GM18520 (cell line): Measurements from ENCODE around the gene GPR78.
"Not testable (repeated sequence)": the region's sequence is repeated elsewhere in the genome, so short reads cannot be mapped to it uniquely, and the experiment has no call there.

Source experiments
- ATAC-seq: cut with Tn5 transposase; IDR thresholded peaks from one replicate; pipeline ENCODE4 v1.9.1; 2021; ENCODE audit not compliant: unreplicated experiment

The GPR78 gene

GRCh38 chr4:8560265-8561047, 19.7 kb upstream of the GPR78 start:
- no peak for ATAC-seq

DNA sequence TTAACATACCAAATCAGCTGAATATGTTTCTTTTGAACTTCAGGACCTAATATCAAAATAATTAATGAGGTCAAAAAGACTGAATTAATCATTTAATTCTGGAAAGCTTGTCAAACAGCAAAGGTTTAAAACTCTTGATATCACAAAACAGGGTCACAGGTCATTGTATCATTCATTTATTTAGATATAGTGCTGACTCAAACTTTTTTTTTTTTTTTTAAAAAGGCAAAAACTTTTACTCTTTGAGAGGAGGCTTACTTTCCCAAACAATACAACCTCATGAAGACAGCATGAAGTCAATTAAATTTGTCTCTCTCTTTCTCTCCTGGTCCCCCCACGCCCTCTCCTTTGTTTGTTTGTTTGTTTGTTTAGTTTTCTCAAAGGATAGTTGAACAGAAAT, 15.6 kb upstream of the GPR78 start:
- ATAC-seq, result no peak

- ATAC-seq, result no peak
Observed at GRCh38 chr4:8568068-8568668, 12.0 kb upstream of the GPR78 start.

GRCh38 chr4:8570201-8570600, 10.0 kb upstream of the GPR78 start:
- no peak for ATAC-seq

DNA sequence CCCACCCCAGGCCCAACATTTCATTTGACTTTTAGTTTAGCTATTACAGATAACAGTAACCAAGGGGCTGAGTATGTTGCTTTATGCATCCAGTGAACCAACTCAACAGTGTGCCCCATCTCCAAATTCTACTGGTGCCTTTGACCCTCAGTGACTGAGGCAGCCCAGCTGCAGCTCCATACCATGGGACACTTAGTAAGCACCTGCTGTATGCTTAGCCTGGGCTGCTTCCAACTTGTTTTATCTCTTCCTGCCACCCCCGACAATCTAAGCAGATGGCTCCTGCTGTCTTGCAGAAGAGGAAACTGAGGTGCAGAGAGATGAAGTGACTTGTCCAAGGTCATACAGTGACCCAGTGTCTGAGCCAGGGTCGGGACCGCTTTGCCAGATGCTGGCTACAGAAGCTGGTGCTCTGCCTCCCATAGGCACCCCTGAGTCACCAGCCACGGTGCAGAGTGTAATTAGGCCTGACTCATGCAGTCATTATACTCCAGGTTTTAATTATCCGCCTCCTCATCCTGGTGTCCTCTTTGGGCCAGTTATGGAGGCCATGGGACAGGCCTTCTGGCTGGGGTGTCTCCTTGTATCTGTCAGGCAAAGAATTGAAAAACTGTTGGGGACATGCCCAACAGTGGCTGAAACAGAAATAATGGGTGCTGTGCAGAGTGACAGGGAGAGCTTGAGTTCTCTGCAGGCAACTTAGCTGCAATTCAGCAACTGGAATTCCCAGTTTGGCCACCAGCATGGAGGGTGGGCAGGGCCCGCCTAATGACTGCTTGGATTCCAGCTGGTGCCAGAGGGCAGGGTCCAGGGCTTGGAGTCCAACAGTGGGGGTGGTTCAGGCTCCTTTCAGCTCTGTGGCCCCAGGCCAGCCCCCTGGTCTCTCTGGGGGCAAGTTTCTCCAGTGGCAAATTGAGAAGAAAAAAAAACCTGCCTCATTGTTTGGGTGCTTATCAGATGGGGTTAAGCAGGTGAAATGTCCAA, 8.2 kb upstream of the GPR78 start:
- no peak for ATAC-seq

- no peak for ATAC-seq
Observed at GRCh38 chr4:8573266-8573665, 6.9 kb upstream of the GPR78 start.

- no peak for ATAC-seq
Observed at GRCh38 chr4:8574796-8575370, 5.3 kb upstream of the GPR78 start.

DNA sequence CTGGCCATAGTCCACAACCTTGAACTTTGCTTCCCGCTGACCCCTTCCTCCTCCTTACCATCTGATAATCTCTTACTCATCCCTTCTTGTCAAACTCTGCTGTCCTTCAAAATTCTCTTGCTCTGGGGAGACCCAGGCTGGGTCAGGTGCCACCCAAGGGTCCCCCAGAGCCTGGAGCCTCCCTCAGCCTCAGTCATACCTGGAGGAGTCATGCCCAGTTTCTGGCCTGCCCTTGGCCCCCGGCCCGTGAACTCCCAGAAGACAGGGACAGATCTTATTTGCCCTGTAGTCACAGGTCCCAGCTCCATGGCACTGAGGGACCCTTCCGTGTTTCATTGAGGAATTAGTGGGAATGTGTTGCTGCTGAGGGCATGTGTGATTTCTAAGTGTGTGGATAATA, 4.7 kb upstream of the GPR78 start:
- no peak for ATAC-seq

- not testable (repeated sequence) for ATAC-seq
Observed at GRCh38 chr4:8576591-8576990, 3.6 kb upstream of the GPR78 start.

- no peak for ATAC-seq
Observed at GRCh38 chr4:8577046-8577445, 3.1 kb upstream of the GPR78 start.

- no peak for ATAC-seq
Observed at GRCh38 chr4:8577972-8578371, 2.2 kb upstream of the GPR78 start.

DNA sequence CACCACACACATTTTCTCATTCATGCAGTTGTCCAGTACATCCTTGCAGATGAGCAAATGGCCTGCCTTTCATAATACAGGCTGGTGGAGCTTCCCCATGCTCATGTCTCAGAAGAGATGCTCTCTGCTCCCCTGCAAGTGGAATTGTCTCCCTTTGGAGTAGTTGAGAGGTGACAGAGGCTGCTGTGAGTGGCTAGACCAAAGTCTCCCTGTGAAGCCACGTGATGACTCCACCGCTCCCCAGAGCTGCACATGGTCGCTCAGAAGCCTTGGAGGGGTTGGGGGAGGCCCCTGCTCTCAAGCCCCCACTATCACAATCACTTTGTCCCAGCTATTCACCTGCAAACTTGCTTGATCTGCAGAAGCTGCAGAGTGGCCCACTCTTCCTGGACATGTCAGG, 1.5 kb upstream of the GPR78 start:
- ATAC-seq, result no peak

GRCh38 chr4:8579526-8580320, 469 bp upstream of the GPR78 start:
- no peak for ATAC-seq

GRCh38 chr4:8581094-8581861, 1.1 kb downstream of the GPR78 start:
- no peak for ATAC-seq

DNA sequence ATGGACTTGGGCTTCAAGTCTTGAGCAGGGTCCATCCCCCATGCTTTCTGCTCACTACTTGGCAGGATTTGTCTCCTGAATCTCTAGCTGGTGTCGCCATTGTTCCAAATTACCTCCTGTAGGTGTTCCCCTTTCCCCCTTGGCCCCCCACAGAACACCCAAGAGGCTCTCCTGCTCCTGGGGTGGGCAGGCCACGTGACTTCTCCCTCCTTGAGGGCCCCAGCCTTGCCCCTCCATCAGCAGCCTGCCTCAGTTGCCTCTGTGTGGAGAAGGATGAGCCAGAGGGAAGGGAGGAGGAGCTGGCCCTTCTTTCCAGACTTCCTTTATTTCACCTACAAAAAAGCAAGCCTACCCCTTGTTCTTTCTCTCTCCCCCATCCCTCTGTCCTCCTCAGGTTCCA, 1.8 kb downstream of the GPR78 start:
- no peak for ATAC-seq

- no peak for ATAC-seq
Observed at GRCh38 chr4:8582436-8582835, 2.2 kb downstream of the GPR78 start.

- ATAC-seq, result no peak
Observed at GRCh38 chr4:8582941-8583654, 2.9 kb downstream of the GPR78 start.

- ATAC-seq, result no peak
Observed at GRCh38 chr4:8583655-8584025, 3.4 kb downstream of the GPR78 start.

- no peak for ATAC-seq
Observed at GRCh38 chr4:8585186-8585585, 5.0 kb downstream of the GPR78 start.
